GM18526 (cell line): Measurements from ENCODE around the gene PACRG.

ENCODE experiments used
- POLR2A ChIP-seq: IDR thresholded peaks from 3 replicates; pipeline ENCODE4 v1.6.1; 2011; ENCODE audit not compliant: insufficient read length; ENCODE audit errors: extremely low read depth

Gene PACRG

DNA sequence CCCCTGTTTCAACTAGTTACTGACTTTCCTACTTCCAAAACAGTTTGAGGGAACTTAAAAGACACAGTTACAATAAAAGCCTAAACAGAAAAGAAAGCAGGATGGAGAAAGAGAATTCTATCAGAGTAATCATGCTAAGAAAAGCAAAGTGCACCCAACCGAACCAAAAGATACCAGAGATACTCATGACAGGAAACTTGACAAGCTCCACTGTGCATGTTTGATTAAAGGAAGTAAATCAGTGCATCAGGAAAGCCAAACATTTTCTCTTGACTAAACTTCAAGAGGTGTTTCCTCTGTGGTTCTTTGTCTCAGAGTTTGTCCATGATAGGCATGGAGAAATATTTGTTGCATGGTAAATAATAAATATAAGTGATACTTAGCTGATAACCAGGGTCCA lies 138.9 kb downstream of the PACRG start:
- TF ChIP-seq POLR2A, result no peak

GRCh38 chr6:162868397-162868796 lies 140.6 kb downstream of the PACRG start:
- TF ChIP-seq POLR2A, result no peak

DNA sequence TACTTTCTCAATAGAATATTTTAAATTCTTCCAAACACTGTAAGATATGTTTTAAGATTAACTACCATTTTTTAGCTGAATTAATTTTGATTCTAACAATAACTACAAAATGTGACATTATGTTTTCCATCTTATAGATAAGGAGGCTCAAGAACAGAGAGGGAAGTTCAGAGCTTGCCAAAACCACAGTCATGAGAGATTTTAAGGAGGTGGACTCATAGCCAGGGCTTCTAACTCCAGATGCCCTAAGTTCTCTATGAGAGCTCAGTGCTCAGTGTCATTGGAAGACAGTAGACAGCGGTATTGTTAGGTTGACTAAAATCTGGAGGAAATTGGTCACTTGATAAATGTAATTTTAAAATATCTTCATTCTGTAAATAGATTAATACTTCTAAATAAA lies 144.2 kb downstream of the PACRG start:
- no peak for TF ChIP-seq POLR2A

DNA sequence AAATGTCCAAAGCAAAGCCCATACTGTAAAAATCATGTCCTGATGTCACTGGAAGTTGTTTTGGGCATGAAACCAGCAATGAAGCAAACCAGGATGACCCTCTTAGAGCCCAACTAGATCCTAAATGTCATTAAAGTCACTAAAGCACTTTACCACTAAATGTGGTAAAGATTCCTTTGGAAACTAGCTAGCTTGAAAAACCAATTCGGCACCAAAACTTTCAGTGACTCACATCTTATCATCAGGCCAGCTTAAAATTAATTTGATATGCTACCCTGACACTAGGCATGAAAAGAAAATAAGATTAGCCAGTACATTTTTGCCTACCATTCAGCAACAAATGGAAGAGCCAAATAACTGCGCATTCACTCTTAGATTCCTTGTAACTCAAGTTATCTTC lies 145.8 kb downstream of the PACRG start:
- no peak for TF ChIP-seq POLR2A

GRCh38 chr6:162875070-162875469 lies 147.3 kb downstream of the PACRG start:
- no peak for TF ChIP-seq POLR2A

DNA sequence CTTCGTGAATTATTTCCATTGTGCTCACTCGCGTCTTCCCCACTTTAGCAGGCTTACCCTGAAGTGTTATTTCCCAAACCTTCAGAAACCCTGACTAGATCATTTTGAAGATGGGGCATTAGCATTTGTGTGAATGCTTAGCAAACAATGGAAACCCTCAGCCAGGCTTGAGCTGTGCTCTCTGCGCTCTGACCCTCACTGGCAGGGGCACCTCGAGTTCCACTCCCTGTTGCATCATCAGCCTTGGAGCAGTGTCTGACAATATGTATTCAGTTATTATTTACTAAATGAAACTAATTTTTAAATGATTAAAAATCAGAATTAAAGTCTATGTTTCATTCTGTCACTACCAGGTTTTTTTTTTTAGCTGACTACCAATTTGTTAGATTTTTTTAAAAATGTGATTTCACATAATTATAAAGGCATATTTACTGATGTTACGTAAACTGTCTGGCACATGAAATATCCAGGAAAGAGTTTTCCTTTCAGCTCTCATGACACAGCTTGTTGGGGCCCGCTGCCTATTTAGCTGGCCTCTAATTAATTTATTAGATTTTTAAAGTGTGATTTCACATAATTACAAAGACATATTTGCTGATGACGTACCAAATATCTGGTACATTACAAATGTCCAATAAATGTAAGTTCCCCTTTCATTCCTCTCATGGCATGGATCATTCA lies 155.2 kb downstream of the PACRG start:
- no peak for TF ChIP-seq POLR2A

DNA sequence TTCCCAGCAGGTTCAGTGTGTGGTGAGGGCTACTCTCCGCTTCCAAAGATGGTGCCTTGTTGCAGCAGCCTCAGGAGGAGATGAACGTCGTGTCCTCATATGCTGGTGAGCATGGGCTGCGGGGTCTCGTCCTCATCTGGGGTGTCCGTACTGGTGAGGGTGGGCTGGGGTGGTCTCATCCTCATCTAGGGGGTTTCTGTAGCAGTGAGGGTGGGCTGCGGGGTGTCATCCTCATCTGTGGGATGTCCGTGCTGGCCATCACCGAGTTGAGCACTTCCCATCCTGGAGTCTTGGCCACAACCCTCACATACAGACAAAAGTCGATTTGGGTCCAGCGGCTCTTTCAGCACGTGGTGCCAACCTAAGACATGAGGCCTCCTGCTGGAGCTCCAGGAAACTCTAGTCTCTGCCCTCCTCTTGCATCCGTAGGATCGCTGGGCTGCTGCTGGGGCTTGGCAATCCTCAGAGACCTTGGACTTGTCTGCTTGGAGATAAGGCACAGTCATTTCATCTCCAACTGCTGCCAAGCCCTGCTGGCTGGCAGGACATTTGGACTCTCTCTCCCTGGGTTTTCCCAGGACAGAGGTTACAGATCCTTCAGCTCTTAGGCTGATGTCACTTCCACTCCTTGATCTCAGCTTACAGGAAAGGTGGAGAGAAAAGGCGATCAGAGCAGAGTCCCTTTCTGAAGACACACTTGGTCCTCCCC lies 160.4 kb downstream of the PACRG start:
- no peak for TF ChIP-seq POLR2A

DNA sequence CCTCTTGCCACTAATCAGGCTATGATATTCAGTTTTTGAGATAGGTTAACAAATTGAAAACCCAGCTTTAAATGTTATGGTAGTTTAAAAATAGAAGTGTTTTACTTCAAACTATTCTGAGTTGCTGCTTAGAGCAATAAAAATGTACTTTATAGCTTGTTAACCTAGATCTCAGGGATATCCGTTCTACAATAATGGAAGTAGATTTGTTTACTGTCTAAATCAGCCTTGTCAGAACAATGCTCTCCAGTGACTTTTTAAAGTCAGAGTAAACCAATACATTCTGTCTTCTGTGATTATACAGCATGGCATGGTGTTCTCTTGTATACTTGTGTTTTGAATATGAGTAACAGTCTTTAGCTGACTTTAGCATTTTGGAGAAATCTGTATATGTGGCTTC lies 161.5 kb downstream of the PACRG start:
- TF ChIP-seq POLR2A, result no peak

DNA sequence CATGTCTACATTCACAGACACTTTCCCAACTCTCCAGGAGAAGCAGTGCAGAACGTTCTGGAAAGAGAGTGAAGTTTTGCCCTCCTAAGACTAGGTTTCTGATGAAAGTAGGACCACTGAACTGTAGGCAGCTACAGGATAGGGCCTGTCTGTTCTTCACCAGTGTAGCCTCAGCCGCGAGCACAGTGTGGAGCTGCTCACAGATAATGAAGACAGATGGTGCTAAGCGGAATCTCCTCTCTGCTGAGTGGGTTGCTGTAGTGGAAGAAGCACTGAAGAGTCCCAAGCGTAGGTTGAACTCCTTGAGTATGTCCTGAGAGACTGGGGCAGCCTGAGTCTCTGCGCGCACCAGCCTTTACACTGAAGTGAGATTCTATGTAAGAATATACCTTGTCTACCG lies 170.2 kb downstream of the PACRG start:
- TF ChIP-seq POLR2A, result no peak

DNA sequence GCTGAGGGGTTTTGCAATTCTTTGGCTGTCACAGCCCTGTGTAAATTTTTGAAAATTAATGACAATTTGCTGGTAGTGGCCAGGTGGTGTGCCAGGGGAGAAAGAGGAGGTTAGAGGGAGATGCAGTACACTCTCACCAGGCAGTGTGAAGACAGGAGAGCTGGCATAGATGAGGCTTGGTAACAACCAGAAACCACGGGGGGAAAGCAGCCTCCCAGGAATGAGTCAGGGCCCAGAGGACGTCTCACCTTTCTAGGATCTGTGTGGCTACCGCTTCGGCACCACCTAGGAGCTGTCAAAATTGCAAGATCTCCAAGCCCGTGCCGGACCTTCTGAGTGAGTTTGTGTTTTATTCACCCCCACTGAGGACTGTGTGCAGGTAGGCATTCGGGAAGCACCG lies 171.4 kb downstream of the PACRG start:
- no peak for TF ChIP-seq POLR2A

DNA sequence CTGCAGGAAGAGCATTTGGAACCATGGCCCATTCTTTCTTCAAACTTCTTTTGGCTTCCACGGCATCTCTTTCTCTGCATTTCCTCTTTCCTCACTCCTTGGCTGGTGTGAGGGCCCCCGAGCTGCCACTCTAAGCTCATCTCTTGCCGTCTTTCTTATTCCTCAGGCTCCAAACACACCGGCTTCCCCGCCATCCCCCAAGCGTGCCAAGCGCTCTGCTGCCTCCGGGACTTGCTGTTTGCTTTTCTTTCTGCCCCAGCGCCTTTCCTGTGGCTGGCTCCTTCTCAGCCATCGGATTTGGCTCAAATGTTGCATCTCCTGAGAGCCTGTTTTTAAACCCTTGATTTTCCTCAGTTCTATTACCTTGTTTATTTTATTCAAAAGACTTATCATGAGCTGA lies 172.7 kb downstream of the PACRG start:
- TF ChIP-seq POLR2A, result no peak

DNA sequence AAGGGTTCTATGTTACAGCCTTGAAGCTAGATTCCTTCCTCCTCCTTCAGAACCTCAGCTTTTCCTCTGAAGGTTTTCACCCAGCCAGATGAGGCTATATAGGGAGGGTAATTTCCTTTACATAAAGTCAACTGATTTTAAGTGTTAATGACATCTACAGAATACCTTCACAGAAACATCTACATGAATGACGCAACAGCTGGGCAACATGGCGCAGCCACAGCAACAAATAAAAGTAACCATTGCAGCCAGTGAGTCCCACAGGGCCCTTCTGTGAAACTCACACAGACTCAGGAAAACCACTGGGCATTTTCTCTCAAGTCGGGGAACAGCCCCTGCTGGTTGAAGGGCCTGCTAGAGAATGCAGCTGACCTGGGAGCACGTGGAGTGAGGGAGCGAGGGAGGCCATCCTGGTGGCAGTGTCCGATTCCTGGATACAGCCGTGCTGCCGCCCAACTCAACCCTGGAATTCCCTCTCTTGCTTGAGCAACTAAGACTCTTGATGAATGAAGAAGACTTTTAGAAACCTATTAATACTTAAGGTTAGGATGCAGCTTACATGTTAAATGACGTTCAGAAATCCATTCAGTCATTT lies 176.4 kb downstream of the PACRG start:
- no peak for TF ChIP-seq POLR2A

DNA sequence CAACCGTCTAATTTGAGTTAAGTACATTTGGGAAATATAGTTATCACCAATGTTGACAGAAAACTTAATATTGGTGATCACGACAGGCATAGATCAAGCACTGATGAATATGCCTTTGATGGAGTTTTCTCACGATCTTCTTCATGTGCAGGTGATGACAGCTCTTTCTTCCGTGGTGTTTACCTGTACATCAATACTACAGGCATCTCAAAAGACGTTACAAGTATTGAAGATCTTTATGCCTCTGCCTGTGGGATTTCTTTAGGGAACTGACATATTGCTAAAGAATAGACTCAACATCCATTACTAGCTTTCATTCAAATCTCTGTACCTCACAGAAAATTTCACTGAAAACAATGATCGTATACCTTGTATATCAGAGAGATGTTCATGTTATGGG lies 178.7 kb downstream of the PACRG start:
- TF ChIP-seq POLR2A, result no peak

GRCh38 chr6:162907876-162908481 lies 180.2 kb downstream of the PACRG start:
- TF ChIP-seq POLR2A, result no peak

GRCh38 chr6:162913206-162913605 lies 185.4 kb downstream of the PACRG start:
- no peak for TF ChIP-seq POLR2A

DNA sequence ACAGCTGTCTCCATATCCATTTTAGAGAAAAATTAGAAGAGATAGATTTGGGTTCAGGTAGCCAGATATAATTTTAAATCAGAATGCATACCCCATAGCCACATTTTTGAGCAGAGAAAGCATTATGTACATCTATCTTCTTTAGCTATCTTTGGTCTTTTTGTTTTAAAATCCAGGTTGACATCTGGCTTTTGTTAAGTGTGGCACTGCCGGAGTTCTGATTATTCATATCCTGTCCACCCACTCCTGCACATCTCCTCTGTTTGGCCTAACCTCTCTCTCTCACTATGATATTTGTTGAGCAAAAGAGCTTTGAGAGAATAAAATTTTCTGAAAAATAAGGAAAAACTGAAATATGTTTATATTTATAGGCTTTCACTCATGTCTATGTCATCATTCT lies 189.7 kb downstream of the PACRG start:
- TF ChIP-seq POLR2A, result no peak
